Suppressor macrophage treated with lipopolysaccharide for 4 hours (primary cell): Measurements from ENCODE around the gene LGALS7B.
"Not testable (repeated sequence)": the region's sequence is repeated elsewhere in the genome, so short reads cannot be mapped to it uniquely, and the experiment has no call there.

ENCODE experiments used
- DNase-seq: peaks from one replicate; pipeline ENCODE4 v3.0.0-alpha.2; 2020

Gene LGALS7B

GRCh38 chr19:38770228-38770948 is 18.6 kb upstream of the LGALS7B start:
- not testable (repeated sequence) for DNase-seq

- DNase-seq = not testable (repeated sequence)
Observed at GRCh38 chr19:38770949-38771275, 18.1 kb upstream of the LGALS7B start.

DNA sequence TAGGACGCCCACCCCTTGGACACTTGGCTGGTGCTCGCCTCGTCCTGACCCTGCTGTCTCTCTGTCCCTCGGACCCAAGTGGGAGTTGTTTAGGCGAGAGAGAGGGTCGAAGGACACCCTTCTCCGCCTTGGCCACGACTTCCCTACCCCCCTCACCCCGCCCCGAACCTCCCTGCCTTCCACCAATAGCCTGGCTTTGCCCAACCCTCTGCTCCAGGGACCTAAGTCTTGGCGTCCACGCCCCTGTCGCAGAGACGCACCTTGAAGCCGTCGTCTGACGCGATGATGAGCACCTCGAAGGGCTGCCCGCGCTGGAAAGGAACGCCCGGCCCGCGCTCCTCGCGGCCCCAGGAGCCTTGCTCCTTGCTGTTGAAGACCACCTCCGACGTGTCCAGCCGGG is 17.4 kb upstream of the LGALS7B start:
- DNase-seq = not testable (repeated sequence)

DNA sequence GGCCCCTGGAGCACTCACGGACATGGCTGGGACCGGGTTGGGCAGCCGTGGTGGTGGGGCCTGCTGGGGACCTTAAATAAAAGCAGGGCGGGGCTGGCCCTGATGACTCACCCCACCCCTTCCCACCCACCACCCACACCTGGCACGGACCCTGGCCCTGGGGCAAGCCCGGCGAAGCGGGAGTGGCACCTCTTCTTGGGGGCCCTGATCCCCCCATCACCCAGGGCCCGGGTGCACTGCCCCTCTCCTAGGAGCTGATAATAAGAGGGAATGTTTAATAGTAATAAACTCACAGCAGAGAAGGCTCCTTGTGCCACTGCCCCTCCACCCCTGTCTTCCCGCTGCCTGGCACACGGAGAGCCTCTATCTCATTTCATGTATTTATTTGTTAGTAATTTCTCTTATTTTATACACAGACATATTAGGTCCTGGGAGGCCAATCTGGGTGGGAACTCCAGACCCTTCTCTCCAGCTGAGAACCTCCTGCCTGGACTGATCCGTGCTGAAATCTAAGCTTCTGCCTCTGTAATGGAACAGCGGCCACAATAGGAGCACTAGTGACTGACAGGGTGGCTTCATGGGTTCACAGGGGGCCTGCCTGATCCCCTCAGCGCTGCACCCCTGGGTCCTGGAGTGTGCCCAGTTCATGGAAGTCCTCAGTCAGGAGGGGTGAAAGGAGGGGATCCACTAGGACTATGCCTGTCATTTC is 15.4 kb upstream of the LGALS7B start, which contains the start of gene LGALS7:
Gene LGALS7 (minus strand): TSS at position 49 of the 709 bp plus-strand sequence. CDS start 25 bp downstream, at position 24.
- DNase-seq = no peak

DNA sequence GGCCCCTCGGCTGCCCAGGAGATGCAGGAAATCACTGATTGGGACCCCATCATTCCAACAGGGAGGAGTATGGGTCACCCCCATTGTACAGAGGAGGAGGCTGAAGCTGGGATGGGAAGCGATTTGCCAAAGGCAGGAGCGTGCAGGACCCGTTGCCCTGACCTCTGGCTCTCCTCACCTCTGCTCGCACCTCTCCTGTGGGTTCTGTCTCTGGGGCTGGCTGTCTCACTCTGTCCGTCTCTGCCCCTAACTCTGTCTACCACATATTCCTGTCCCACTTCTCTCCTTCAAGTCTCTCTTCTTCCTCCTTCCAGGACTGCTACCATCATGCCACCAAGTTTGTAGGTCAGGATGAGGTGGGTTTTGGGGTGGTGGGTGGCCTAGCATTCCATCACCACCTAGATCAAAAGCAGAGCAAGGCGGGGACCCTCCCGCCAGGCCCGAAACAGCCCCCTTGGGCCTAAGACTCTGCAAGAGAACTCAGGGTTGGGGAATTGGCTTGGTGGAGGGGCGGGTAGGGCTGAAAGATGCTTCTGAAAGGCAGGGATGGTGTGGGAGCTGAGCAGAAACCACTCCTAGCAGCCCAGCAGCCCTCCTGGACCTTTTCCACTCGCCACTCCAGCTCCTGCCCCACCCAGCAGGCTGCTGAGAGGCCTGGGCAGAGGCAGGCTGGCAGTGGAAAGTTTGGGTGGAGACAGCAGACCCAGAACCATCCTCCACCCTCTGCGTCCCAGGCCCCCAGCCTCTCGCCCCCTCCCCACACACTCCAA is 14.6 kb upstream of the LGALS7B start:
- DNase-seq = no peak

DNA sequence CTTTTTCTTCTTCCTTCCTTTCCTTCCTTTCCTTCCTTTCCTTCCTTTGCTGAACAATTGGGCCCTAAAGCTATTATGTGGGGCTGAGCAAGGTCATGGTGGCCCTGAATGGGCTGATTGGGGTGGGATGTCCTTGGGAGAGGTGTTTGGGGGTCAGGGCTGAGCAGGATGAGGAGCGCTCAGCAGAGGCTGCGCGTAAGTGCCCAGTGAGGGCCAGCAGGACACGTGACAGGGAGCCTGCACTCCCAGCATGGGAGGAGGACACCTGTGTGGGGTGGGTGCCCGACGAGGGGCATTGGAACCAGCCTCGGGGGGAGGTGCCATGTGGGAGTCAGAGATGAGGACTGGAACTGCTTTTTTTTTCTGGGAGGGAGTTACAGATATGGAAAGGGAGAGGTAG is 10.3 kb upstream of the LGALS7B start:
- no peak for DNase-seq

GRCh38 chr19:38780443-38780842 is 8.6 kb upstream of the LGALS7B start:
- no peak for DNase-seq

- no peak for DNase-seq
Observed at GRCh38 chr19:38781058-38781457, 7.9 kb upstream of the LGALS7B start.

DNA sequence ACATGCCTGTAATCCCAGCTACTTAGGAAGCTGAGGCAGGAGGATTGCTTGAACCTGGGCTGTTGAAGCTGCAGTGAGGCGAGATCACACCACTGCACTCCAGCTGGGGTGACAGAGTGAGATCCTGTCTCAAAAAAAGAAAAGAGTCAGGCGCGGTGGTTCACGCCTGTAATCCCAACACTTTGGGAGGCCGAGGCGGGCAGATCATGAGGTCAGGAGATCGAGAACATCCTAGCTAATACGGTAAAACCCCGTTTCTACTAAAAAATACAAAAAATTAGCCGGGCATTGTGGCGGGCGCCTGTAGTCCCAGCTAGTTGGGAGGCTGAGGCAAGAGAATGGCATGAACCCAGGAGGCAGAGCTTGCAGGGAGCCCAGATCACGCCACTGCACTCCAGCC is 6.8 kb upstream of the LGALS7B start:
- DNase-seq = not testable (repeated sequence)

GRCh38 chr19:38784224-38784623 is 4.8 kb upstream of the LGALS7B start:
- DNase-seq = no peak

GRCh38 chr19:38785187-38785699 is 3.8 kb upstream of the LGALS7B start:
- DNase-seq = no peak

DNA sequence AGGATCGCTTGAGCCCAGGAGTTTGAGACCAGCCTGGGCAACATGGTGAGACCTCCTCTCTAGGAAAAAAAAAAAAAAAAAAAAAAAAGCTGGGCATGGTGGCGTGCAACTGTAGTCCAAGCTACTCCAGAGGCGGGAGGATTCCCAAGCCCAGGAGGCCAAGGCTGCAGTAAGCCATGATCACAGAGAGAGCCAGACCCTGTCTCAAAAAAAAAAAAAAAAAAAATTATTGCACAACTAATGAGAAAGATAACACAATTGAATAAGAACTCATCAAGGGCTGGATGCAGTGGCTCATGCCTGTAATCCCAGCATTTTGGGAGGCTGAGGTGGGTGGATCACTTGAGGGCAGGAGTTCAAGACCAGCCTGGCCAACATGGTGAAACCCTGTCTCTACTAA is 2.9 kb upstream of the LGALS7B start:
- not testable (repeated sequence) for DNase-seq

DNA sequence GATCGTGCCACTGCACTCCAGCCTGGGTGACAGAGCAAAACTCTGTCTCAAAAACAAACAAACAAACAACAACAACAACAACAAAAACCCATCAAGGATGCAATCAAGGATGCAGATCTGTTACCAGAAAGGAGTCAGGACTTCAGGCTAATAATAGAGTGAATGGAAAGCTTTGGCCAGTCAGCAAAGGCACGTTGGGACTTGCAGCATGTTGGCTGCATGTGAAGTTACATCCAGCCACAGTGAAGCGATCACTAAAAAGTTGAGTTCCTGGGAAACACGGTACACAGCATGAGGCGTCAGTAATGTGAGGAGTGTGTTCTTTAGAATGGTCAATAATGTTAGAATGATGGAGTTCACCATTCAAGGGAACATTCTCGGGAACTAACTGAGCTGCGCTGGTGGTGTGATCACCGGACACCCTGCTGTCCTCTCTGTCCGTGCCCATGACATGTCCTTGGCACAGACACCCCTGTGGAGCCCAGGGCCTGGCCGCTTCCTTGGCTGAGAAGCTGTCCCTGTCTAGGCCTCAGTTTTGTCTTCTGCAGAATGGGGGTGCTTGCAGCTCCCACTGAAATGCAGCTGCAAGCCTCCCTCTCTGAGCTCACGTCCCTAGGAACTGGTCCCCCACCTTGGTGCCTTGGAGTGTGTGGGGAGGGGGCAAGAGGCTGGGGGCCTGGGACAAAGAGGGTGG is 2.3 kb upstream of the LGALS7B start:
- no peak for DNase-seq

GRCh38 chr19:38790507-38791403 is 1.8 kb downstream of the LGALS7B start:
- not testable (repeated sequence) for DNase-seq

DNA sequence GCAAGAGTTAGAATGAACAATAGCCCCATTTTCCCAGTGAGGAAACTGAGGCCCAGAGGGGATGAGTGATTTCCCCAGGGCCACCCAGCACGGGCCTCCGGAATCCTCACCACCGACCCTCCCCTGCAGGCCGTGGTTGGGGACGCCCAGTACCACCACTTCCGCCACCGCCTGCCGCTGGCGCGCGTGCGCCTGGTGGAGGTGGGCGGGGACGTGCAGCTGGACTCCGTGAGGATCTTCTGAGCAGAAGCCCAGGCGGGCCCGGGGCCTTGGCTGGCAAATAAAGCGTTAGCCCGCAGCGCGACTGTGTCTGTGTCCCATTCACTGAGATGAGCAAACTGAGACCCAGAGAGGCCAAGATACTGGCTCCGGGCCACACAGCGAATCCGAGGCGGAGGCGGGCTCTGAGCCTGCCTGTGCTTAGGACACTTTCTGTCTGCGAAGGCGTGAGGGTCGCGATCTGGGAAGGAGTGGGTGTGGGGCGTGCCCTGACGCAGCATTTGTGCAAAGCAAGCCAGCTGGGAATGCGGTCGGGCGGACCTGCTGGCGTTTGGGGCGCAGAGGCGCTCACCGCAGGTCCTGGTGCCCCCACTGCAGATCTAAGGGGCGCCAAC is 2.6 kb downstream of the LGALS7B start:
- DNase-seq = not testable (repeated sequence)

DNA sequence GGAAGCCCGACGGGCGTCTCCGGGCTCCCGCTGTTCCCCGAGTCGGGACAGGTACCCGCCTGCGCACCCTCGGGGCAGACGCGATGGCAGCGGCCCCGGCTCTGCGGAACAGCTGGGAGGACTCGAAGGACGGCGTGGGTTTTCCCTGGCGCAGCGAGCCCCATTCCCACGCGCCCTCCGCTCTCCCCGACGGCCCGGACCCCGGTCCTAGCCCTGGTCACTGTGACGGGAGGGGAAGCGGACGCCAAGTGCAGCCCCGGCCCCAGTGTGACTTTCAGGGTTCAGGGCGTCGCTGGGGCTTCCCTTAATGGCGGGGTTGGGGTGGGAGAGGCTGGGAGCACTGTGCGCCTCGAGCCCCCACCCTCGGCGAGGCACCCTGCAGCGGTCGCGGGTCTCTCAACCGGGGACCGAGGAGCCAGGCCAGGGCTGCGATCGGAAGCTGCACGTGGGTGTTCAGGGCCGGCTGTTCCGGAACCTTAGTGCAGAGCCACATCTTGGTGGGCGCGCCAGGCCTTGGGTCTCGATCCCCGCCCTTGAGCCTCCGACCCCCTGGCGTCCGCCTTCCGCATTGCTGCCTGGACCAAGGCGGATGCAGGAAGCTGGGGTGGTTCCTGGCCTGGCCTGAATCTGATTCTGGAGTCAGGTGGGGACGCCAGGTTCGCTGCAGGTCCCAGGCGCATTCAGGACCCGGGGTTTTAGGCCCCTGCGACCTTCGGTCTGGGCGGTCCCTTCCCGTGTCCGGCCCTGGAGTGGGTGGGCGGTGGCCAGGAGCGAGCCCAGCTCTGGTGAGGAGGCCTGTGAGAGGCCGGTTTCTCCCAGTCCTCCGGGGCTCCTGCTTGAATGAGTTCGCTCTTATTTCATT is 3.5 kb downstream of the LGALS7B start:
- peak; percentile 25 for DNase-seq

DNA sequence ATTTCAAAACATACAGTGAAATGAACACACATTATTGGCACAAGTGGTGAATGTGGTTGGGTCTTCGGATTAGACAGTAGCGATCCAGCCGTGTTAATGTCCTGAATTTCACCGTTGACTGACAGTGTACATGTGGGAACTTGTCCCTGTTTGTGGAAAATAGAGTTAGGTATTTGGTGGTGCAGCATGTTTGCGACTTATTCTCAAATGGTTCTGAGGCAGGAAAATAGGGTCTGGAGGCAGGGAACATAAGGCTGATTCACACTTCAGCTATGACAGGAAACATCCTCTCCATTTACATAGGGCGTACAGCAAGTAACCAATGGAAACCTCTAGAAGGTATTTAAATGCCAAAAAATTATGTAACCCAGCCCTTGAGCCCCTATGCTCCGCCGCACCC is 4.2 kb downstream of the LGALS7B start:
- DNase-seq = no peak

DNA sequence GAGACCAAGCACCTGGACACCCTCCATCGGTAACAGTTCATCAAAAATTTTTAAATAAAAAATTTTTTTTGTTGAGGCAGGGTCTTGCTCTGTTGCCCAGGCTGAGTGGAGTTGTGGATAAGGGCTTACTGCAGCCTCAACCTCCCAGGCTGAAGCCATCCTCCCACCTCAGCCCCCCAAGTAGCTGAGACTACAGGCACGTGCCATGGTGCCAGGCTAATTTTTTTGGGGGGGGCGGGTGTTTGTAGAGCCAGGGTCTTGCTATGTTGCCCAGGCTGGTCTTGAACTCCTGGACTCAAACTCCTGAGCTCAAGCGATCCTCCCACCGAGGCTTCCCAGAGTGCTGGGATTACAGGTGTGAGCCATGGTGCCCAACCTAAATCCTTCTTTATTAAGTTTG is 4.7 kb downstream of the LGALS7B start:
- no peak for DNase-seq

GRCh38 chr19:38795549-38795948 is 6.5 kb downstream of the LGALS7B start:
- no peak for DNase-seq

DNA sequence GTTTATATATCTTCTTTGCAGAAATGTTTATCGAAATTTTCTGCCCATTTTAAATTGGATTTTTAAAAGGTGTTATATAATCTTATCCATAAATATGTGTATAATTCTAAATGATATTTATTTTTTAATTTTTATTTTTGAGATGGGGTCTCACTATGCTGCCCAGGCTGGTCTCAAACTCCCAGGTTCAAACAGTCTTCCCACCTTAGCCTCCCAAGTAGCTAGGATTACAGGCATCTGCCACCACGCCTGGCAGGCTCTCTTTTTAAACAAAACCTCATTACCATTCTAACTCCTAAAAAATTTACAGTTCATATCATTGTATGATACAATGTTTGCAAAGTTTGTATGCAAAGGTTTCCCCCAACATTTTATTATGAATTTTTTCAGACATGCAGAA is 7.2 kb downstream of the LGALS7B start:
- DNase-seq = no peak
